HCT116 (cell line): ENCODE results near the gene MVK. TPM values are rescaled to one million over a fixed set of nuclear protein-coding genes. Genes with fewer than 3 reads are reported as not detected.

Source experiments
- ATAC-seq: fragments of 200-7000 bp; cut with Tn5 transposase; 2 replicates; pipeline ENCODE4 v1.9.1; 2020; ENCODE audit warnings: mild to moderate bottlenecking, moderate library complexity
- BruUV-seq: library from RNA; stranded (reverse); fragments of 400-500 nt; replicated peaks from 2 replicates; lab custom pipeline; 2021; lab: Mats Ljungman, UMichigan
- CTCF ChIA-PET: fragments of 300-600 bp; sonication (Branson Sonifier 250); formaldehyde crosslinking; loops from one replicate; lab custom pipeline; 2021; ENCODE audit warnings: antibody characterized with exemption; lab: Charles Lee
- POLR2A ChIA-PET: fragments of 300-600, 350-600 bp; sonication (Branson Sonifier 250); formaldehyde crosslinking; loops from one replicate; lab custom pipeline; 2021; ENCODE audit warnings: antibody characterized with exemption; lab: Charles Lee
- RAD21 ChIA-PET, 2 experiments: fragments of 300-600 bp; sonication (Branson Sonifier 250); formaldehyde crosslinking; loops; one replicate each; lab custom pipeline; 2023; ENCODE audit warnings: low total read pairs in 2 of 2; ENCODE audit not compliant: uncharacterized antibody in 2 of 2, unreplicated experiment in 2 of 2, low non-redundant PET in 1 of 2; lab: Charles Lee
- DNase-seq: peaks from one replicate; pipeline ENCODE4 v3.0.0-alpha.2; 2010; ENCODE audit warnings: low read depth, low spot score
- H2AFZ ChIP-seq: fragments of 200-600 bp; shearing (Covaris generic), sonication (generic); 2 replicates; pipeline ENCODE4 v1.6.1; 2017; ENCODE audit warnings: low read depth, mixed run types, mixed read lengths, antibody characterized with exemption, low read length; ENCODE audit not compliant: poor library complexity, severe bottlenecking
- H3K27ac ChIP-seq: 2 replicates; pipeline ENCODE4 v1.5.1; 2012; ENCODE audit warnings: low read depth, low read length
- H3K27me3 ChIP-seq: fragments of 200-600 bp; sonication (generic); 2 replicates; pipeline ENCODE4 v1.6.1; 2016; ENCODE audit warnings: mixed run types, low read length, mixed read lengths; ENCODE audit not compliant: insufficient read depth
- H3K36me3 ChIP-seq, 2 experiments: fragments of 200-500 bp in 1 of 2; fragments of 200-600 bp in 1 of 2; sonication (Bioruptor generic) in 1 of 2; sonication (generic) in 1 of 2; 2 replicates each; pipeline versions ENCODE4 v1.5.1 to v1.6.1; 2014 to 2016; ENCODE audit warnings: low read length in 2 of 2, inconsistent platforms in 1 of 2, mixed read lengths in 1 of 2, mixed run types in 1 of 2; ENCODE audit not compliant: insufficient read depth in 2 of 2, control insufficient read depth in 1 of 2
- H3K4me1 ChIP-seq, 2 experiments: fragments of 200-600 bp in 1 of 2; sonication (generic) in 1 of 2; 2 replicates each; pipeline versions ENCODE4 v1.5.1 to v1.6.1; 2012 to 2017; ENCODE audit warnings: low read length in 2 of 2, inconsistent platforms in 1 of 2, mild to moderate bottlenecking in 1 of 2, mixed read lengths in 1 of 2, mixed run types in 1 of 2, moderate library complexity in 1 of 2; ENCODE audit not compliant: insufficient read depth in 2 of 2, control insufficient read depth in 1 of 2
- H3K4me2 ChIP-seq: fragments of 200-600 bp; sonication (generic); 2 replicates; pipeline ENCODE4 v1.6.1; 2017; ENCODE audit warnings: mixed run types, low read length, mixed read lengths
- H3K4me3 ChIP-seq, 2 experiments: fragments of 200-600 bp in 1 of 2; sonication (generic) in 1 of 2; replicated peaks in 1 of 2; 2 replicates each; pipeline ENCODE4 v1.5.1; 2011 to 2016; ENCODE audit warnings: low read length in 2 of 2, control low read depth in 1 of 2, low read depth in 1 of 2, mild to moderate bottlenecking in 1 of 2, mixed read lengths in 1 of 2, mixed run types in 1 of 2
- H3K79me2 ChIP-seq: fragments of 200-600 bp; sonication (generic); 2 replicates; pipeline ENCODE4 v1.6.1; 2017; ENCODE audit warnings: mild to moderate bottlenecking, mixed run types, low read length, moderate library complexity, mixed read lengths; ENCODE audit not compliant: insufficient read depth
- H3K9ac ChIP-seq: fragments of 200-600 bp; sonication (generic); 2 replicates; pipeline ENCODE4 v1.6.1; 2016; ENCODE audit warnings: low read length, mixed read lengths
- H3K9me2 ChIP-seq: fragments of 200-600 bp; sonication (generic), shearing (Covaris generic); 2 replicates; pipeline ENCODE4 v1.6.1; 2017; ENCODE audit warnings: mixed run types, mild to moderate bottlenecking, moderate library complexity; ENCODE audit not compliant: insufficient read depth
- H3K9me3 ChIP-seq, 2 experiments: fragments of 200-500 bp in 1 of 2; fragments of 200-600 bp in 1 of 2; sonication (Bioruptor generic) in 1 of 2; sonication (generic) in 1 of 2; 2 replicates each; pipeline ENCODE4 v1.6.1; 2014 to 2017; ENCODE audit warnings: low read length in 2 of 2, mixed read lengths in 2 of 2, inconsistent platforms in 1 of 2, low read depth in 1 of 2, mild to moderate bottlenecking in 1 of 2, mixed run types in 1 of 2, moderate library complexity in 1 of 2; ENCODE audit not compliant: control insufficient read depth in 1 of 2, insufficient read depth in 1 of 2
- H4K20me1 ChIP-seq: fragments of 200-600 bp; sonication (generic), shearing (Covaris generic); 2 replicates; pipeline ENCODE4 v1.6.1; 2017; ENCODE audit warnings: mixed run types, mild to moderate bottlenecking, moderate library complexity; ENCODE audit not compliant: insufficient read depth
- ATF3 ChIP-seq: IDR thresholded peaks from 2 replicates; pipeline ENCODE4 v1.6.1; 2012
- CBX3 ChIP-seq: IDR thresholded peaks from 2 replicates; pipeline ENCODE4 v1.6.1; 2012; ENCODE audit warnings: low read depth
- CEBPB ChIP-seq: IDR thresholded peaks from 2 replicates; pipeline ENCODE4 v1.6.1; 2012; ENCODE audit warnings: low read depth
- CTCF ChIP-seq, 3 experiments: fragments of 200-600 bp in 1 of 3; sonication (generic) in 1 of 3; IDR thresholded peaks in 2 of 3; conservative IDR thresholded peaks in 1 of 3; 2 replicates each; pipeline ENCODE4 v1.5.1; 2012 to 2017; ENCODE audit warnings: low read depth in 2 of 3, low read length in 2 of 3, antibody characterized with exemption in 1 of 3, borderline replicate concordance in 1 of 3, control low read depth in 1 of 3, mild to moderate bottlenecking in 1 of 3, mixed read lengths in 1 of 3, mixed run types in 1 of 3, moderate library complexity in 1 of 3; ENCODE audit not compliant: insufficient read depth in 1 of 3
- EGR1 ChIP-seq: IDR thresholded peaks from 2 replicates; pipeline ENCODE4 v1.6.1; 2012; ENCODE audit warnings: low read depth
- ELF1 ChIP-seq: IDR thresholded peaks from 2 replicates; pipeline ENCODE4 v1.6.1; 2012; ENCODE audit warnings: low read depth, borderline replicate concordance
- EZH2phosphoT487 ChIP-seq: fragments of 200-600 bp; IDR thresholded peaks from 2 replicates; pipeline ENCODE4 v1.6.1; 2018; ENCODE audit warnings: antibody characterized with exemption, borderline replicate concordance
- FOSL1 ChIP-seq: IDR thresholded peaks from 2 replicates; pipeline ENCODE4 v1.6.1; 2012; ENCODE audit warnings: low read depth
- JUND ChIP-seq: IDR thresholded peaks from 2 replicates; pipeline ENCODE4 v1.6.1; 2012
- MAX ChIP-seq: IDR thresholded peaks from 2 replicates; pipeline ENCODE4 v1.6.1; 2012
- POLR2A ChIP-seq: IDR thresholded peaks from 2 replicates; pipeline ENCODE4 v1.7.0; 2011; ENCODE audit warnings: borderline replicate concordance; ENCODE audit not compliant: insufficient read depth, insufficient read length; ENCODE audit errors: extremely low read depth
- POLR2AphosphoS5 ChIP-seq: IDR thresholded peaks from 2 replicates; pipeline ENCODE4 v1.6.1; 2011; ENCODE audit warnings: mild to moderate bottlenecking, low read depth, low read length, moderate library complexity
- RAD21 ChIP-seq: IDR thresholded peaks from 2 replicates; pipeline ENCODE4 v1.6.1; 2012; ENCODE audit warnings: low read depth, mild to moderate bottlenecking
- SIN3A ChIP-seq: IDR thresholded peaks from 2 replicates; pipeline ENCODE4 v1.6.1; 2012; ENCODE audit warnings: low read depth
- SP1 ChIP-seq: IDR thresholded peaks from 2 replicates; pipeline ENCODE4 v1.6.1; 2012; ENCODE audit warnings: low read depth
- TCF7L2 ChIP-seq: IDR thresholded peaks from 2 replicates; pipeline ENCODE4 v1.7.0; 2011; ENCODE audit warnings: borderline replicate concordance, inconsistent platforms; ENCODE audit not compliant: insufficient read depth, insufficient read length; ENCODE audit errors: extremely low read depth
- ZBTB33 ChIP-seq: IDR thresholded peaks from 2 replicates; pipeline ENCODE4 v1.6.1; 2011; ENCODE audit warnings: mild to moderate bottlenecking, low read length, moderate library complexity; ENCODE audit not compliant: insufficient replicate concordance; ENCODE audit errors: extremely low read depth
- intact Hi-C: fragments of 100-400 bp; cut with micrococcal nuclease; formaldehyde crosslinking; loops from 2 replicates; pipeline ENCODE4 v1.10.0; 2022
- total RNA-seq: library from RNA; stranded (reverse); gene quantifications from one replicate; pipeline ENCODE4 v1.2.1, GENCODE V29; 2021; ENCODE audit not compliant: unreplicated experiment

The MVK gene
- total RNA-seq, 1 experiment from 2014 or later, result 17.3 TPM

- H4K20me1 ChIP-seq, result no peaks in the 10 kb centered on the region
- no peaks in the 10 kb centered on the region for H3K27me3 ChIP-seq
- no peak for TF ChIP-seq CBX3
- H3K79me2 ChIP-seq, result no peaks in the 10 kb centered on the region
- intact Hi-C loops, result no loop called here
- ChIA-PET CTCF (no interaction called here), RAD21 (no interaction called here), POLR2A (no interaction called here)
- BruUV-seq, result no TSS peak
- H3K36me3 ChIP-seq, result no peaks in the 10 kb centered on the region
- no peaks in the 10 kb centered on the region for H3K4me1 ChIP-seq
- no peak overlapping the region for H2AFZ ChIP-seq
- no peak overlapping the region for H3K4me3 ChIP-seq
- ATAC-seq, result no peak
- DNase-seq, result no peak
- H3K9me2 ChIP-seq, result no peaks in the 10 kb centered on the region
- no peak overlapping the region for H3K9ac ChIP-seq
- H3K9me3 ChIP-seq, result no peaks in the 10 kb centered on the region
- H3K4me2 ChIP-seq, result no peak overlapping the region
- no peak overlapping the region for H3K27ac ChIP-seq
Measured at GRCh38 chr12:109639151-109639872, 65.7 kb downstream of the MVK start.

- H3K27ac ChIP-seq, result no peak overlapping the region
- RAD21 ChIA-PET, result no interaction called here
- no peak overlapping the region for H3K9ac ChIP-seq
- no peaks in the 10 kb centered on the region for H4K20me1 ChIP-seq
- no peaks in the 10 kb centered on the region for H3K36me3 ChIP-seq
- BruUV-seq, result no TSS peak
- H3K27me3 ChIP-seq, result peaks cover 2% of the 10 kb centered on the region; the same call in 1 of the 2 replicates
- H3K4me1 ChIP-seq, result no peaks in the 10 kb centered on the region
- H3K9me3 ChIP-seq, result no peaks in the 10 kb centered on the region
- H3K4me3 ChIP-seq, result no peak overlapping the region
- CTCF ChIA-PET, result interaction anchor here (1.7 kb wide), 1 partner anchor 43 kb away, joined by 6 read pairs; no protein-coding TSS in a partner anchor
- intact Hi-C loops, result no loop called here
- no peaks in the 10 kb centered on the region for H3K9me2 ChIP-seq
- DNase-seq (no peak), ATAC-seq (no peak)
- H2AFZ ChIP-seq, result no peak overlapping the region
- no peak overlapping the region for H3K4me2 ChIP-seq
- H3K79me2 ChIP-seq, result no peaks in the 10 kb centered on the region
- POLR2A ChIA-PET, result no interaction called here
- TF ChIP-seq SIN3A (no peak), CBX3 (no peak), TCF7L2 (no peak), ZBTB33 (no peak), EZH2phosphoT487 (no peak), CTCF (IDR thresholded peaks at IDR 0.05 in 2 of 3, conservative IDR thresholded peaks at IDR 0.05 in 1 of 3; ENCODE audit: borderline replicate concordance in 1 of 3, insufficient read depth in 1 of 3, low read depth in 2 of 3, low read length in 2 of 3) (no peak), EGR1 (no peak), ATF3 (no peak), RAD21 (no peak), ELF1 (no peak), POLR2A (no peak), MAX (no peak), CEBPB (no peak), SP1 (no peak), JUND (no peak), POLR2AphosphoS5 (no peak), FOSL1 (no peak)
Measured at GRCh38 chr12:109640961-109641360, 67.4 kb downstream of the MVK start.
